HG03108 (cell line): ENCODE data around the gene CEP85L.

ENCODE experiments used
- ATAC-seq: cut with Tn5 transposase; IDR thresholded peaks from one replicate; pipeline ENCODE4 v1.9.1; 2021; ENCODE audit warnings: moderate library complexity; ENCODE audit not compliant: unreplicated experiment

CEP85L gene

DNA sequence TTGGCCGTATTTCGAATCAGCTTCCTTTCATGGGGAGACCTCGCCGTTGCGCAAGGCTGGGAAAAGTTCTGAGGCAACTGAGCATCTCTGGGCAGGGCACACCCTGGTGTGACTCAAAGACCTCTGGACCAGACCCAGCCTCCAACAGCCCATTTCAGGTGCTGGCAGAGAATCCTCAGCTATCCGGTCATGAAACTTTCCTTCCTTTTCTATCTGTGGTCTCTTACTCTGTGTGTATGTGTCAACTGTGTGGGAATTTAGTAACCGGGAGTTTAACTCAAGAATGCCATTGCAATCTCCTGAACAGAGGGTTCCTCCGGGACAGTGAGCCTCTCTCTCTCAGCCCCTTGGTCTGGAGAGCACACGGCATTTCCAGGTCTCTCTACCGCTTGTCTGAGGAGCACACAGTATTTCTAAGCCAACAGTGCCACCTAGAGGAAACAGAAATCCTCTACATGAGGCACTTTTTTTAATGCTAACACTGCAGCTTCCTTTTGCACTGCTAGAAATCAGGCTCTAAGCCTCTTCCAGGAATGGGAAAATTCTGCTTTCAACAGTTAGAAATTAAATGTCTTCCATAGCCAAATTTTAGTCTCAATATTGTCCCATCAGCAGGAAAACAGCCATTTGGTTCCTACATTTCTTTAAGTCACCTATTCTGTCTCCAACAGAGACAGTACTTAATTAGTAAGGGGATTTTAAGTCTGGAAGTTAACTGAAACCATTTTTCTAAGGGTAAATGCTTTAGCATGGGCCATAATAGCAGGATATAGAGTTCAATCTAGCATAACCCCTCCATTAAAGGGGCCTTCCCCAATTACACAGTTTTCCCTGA lies 70.6 kb downstream of the CEP85L start:
- no peak for ATAC-seq

DNA sequence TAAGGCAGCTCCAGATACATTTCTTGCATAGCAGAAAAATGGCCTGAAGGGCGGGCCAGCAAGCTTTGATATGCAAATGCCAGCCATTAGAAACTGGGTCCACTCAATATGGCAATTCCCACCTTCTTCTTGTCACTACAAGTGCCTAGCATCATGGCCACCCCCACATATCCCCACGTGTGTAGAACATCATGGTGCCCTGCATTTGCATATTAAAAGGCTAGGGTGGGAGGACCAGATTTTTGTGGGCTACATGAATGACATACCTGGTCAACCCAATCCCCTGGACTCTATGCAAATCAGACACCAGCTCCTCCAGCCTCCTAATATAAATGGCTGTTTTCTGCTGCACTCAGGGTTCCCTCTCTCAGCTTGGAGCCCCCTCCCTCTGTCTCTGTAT lies 71.6 kb downstream of the CEP85L start:
- no peak for ATAC-seq

DNA sequence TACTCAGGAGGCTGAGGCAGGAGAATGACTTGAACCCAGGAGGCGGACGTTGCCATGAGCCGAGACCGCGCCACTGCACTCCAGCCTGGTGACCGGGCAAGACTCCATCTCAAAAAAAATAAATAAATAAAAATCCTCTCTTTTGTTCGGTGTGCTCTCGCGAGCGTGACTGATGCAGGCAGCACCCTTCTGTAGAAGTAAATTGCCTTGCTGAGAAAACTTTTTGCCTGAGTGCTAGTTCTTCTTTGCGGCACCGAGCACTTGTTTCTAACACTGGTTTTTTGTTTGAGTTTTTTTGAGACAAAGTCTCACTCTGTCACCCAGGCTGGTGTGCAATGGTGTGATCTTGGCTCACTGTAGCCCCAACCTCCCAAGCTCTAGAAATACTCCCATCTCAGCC lies 72.8 kb downstream of the CEP85L start:
- no peak for ATAC-seq

DNA sequence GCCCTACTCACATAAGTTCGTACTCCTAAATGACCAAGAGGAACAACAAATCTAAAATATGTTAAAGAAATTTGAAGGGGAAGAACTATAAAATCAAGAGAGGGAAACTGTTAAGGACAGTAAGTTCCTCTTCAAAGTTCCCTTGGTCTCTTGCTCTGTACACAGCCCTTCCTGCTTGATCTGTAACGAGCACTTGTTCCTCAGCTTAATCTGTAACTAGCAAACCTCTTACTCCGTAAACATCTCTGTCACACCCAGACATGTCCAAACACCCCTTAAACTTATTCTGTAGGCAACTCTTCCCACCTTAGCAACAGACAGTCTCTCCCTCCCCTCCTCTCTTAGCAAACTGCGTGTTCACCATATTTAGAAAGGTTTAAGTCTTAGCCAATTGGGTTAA lies 73.4 kb downstream of the CEP85L start:
- no peak for ATAC-seq

DNA sequence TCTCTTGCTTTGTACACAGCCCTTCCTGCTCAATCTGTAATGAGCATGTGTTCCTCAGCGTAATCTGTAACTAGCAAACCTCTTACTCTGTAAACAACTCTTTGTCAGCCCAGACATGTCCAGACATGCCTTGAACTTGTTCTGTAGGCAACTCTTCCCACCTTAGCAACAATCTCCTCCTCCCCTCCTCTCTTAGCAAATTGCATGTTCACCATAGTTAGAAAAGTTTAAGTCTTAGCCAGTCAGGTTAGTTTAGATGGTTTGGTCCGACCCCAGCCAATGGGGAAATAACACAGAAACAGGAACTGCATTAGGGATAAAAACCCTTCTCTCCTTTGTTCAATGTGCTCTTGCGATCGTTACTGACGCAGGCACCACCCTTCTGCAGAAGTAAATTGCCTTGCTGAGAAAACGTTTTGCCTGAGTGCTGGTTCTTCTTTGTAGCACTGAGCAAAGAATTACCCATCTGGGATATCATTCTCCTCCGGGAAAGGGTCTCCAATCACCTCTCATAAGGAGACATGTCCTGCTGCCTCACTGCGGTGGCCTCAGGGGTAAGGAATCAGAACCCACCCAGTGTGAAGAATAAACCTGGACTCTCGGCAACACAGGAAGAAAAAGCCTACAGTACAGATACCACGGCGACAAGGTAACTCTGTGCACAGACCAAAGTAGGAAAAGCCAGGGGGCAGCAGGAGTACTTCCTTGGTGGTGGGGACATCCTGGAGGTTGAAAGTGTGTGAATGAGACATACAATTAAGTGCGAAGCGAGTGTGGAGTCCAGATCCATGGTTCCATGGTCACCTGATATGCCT lies 77.1 kb downstream of the CEP85L start:
- ATAC-seq: no peak

DNA sequence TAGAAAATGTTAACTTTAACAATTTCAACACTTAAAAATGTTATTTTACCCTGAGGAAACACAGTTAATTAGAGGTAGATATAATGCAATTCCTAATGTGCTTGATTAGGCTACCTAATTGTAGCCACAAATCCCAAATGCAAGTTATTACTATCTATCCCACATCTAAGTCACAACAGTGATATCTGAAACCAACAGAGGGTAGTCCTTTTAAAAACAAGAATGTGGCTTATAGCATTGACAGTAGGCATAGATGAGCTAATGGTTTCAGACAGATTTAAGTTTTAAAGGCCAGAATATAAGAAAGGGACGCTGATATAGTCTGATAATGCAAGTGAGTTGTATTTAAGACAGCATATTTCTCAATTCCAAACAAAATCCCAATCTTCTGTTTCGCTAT lies 80.3 kb downstream of the CEP85L start:
- ATAC-seq: no peak

DNA sequence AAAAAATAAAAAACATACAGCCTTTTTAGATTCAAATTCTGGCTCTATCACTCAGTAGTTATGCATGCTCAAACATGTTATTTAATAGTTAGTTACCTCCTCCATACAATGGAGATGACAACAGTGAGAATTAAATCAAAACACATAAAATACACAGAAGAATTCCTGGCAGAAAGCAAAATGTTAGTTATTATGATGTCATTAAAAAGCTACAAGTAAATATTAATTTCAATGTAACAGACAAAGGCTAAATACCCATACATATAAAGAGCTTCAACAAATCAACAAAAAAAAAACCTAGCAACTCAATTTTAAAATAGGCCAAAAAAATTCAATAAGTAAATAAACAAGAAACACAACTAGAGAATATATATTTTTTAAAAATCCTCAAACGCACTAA lies 81.9 kb downstream of the CEP85L start:
- ATAC-seq: no peak

DNA sequence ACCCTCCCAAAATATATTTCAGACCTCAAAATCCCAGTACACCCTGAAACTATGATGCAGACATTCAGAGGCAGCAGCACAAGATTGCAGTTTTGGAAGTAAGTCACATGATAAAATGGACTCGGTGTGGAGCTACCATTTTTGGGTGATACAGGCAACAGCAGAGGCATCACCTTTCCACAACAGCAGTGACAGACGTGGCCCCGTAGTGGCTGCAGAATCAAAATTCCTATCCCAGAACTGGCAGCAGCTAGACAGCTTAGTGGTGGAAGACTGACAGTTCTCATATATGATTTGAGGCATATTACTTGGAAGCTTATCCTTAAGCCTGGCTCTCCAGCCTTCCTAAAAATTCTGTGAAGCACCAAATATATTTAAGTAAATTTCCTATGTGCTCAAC lies 83.4 kb downstream of the CEP85L start:
- ATAC-seq: no peak

DNA sequence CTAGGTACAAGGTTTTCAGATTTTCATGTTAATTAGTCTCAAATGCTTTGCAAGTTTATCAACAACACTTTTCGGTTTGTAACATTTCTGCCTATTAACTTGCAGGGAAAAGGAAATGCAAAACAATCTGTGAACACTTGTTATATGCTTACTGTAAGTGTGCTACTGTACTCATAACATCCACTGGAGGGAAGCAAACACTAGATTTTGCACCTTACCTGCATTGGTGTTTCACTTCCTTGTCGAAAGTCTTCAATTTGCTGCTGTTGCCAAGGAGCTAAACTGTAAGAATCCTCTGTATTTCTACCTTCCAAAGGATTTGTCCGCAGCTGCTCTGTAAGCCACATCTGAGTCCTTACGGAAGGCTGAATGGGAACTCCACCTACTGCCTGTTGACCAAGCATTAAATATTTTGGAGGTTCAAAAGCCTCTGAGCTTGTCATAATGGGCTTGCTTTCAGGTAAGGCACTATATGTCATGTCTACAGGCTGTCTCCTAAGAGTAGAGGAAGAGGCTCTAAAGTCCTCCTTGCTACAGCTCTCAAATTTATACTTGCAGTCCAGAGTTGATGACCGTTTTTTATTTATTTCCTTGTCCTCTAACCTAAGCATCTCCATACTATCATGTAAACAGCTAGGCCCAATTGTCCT lies 86.0 kb downstream of the CEP85L start:
- peak; percentile 98 for ATAC-seq

DNA sequence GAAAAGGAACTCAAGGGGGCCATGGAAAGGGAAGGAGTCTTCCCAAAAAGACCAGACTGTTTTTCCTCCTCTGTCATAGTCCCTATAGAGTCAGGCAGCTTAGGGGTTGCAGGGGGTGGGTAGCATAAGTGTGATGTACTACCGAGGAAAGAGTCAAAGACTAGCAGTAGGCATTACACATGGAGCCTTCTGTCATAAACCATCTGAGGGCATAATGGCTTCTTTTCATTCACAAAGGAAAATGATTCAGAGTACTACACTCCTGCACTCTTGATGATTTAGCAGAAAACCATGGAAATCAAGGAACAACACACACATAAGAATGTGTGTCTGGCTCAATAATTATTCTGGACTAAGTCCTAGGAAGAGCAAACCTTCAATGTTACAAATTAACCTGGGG lies 88.4 kb downstream of the CEP85L start:
- no peak for ATAC-seq

DNA sequence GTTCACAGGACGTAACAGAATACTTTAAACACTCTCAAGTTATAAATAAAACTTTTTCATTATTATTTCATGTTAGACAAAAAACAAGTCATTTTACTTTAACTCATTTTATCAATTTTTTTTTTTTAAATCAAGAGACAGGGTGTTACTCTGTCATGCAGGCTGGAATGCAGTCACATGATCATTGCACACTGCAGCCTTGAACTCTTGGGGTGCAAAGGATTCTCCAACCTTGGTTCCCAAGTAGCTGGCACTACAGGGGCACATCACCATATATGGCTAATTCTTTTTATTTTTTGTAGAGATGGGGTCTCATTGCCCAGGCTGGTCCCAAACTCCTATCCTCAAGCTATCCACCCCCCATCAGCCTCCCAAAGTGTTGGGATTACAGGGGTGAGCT lies 89.1 kb downstream of the CEP85L start:
- no peak for ATAC-seq

DNA sequence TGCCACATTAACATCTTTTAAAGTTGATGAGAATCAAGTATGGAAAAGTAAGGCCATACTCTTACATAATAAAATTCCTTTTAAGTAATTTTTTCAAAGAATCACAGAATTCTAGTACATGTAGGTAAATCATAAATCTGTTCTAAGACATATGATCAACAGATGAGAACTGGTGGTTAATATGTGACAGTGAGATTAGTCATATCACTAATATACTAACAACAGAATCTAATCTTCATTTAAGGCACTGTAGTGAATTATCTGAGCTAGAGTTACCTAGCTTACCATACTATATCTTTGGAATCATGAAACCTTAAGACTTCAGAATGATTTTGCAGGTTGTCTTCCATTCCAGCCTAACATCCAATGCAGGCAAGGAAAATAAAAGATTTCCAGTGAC lies 91.7 kb downstream of the CEP85L start:
- ATAC-seq: peak; percentile 69

DNA sequence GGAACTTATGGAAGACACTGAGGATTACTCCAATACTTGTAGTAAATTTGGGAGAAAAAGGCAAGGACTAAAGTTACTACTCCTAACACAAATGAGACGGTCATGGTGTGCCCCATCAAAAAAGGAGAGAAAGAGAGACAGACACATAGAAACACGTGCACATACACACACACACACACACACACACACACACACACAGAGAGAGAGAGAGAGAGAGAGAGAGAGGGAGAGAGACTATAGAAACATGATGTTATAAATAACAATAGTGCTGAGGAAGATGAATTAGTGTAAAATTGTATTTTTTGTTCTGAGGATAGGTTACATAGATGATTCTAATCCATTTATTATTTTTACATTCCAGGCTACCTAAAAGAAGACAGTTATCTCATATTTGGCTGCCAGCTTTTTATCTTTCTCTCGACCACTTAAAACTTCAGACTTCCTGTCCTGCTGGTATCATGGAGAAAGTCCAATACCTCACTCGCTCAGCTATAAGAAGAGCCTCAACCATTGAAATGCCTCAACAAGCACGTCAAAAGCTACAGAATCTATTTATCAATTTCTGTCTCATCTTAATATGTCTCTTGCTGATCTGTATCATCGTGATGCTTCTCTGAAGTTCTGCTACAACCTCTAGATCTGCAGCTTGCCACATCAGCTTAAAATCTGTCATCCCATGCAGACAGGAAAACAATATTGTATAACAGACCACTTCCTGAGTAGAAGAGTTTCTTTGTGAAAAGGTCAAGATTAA lies 92.8 kb downstream of the CEP85L start:
- peak; percentile 68 for ATAC-seq

DNA sequence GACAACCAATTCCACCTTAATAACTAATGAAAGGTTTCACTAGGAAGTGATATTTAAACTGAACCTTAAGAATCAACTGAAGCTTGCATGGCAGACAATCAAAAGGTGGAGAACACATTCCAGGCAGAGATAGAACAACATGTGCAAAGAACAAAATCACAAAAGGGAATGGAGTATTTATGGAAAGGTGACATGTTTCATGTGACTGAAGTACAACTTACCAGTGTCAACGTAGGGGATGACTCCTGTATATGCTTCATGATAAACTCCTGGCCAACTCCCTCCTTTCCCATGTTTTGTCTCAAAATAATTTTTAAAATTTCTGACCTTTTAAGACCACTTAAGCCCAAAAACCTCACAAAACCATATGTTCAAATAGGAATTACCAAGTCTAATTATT lies 96.7 kb downstream of the CEP85L start:
- no peak for ATAC-seq

DNA sequence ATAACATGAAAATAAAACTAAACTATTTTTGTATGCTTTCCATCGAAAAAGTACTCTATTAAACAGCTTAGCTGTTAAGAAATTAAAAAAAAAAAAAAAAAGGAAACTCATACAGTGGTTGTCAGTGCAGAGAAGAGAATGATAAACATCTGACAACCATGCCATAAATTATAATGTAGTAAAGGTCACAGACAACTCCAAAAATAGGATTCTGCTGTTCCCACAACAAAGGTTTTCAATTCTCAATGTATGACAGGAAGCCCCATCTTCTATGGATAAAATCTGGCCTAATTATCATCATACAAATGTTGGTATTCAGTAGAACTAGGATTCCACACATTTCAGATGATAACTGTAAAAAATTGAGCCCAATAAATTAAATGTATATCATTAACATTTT lies 98.3 kb downstream of the CEP85L start:
- no peak for ATAC-seq

DNA sequence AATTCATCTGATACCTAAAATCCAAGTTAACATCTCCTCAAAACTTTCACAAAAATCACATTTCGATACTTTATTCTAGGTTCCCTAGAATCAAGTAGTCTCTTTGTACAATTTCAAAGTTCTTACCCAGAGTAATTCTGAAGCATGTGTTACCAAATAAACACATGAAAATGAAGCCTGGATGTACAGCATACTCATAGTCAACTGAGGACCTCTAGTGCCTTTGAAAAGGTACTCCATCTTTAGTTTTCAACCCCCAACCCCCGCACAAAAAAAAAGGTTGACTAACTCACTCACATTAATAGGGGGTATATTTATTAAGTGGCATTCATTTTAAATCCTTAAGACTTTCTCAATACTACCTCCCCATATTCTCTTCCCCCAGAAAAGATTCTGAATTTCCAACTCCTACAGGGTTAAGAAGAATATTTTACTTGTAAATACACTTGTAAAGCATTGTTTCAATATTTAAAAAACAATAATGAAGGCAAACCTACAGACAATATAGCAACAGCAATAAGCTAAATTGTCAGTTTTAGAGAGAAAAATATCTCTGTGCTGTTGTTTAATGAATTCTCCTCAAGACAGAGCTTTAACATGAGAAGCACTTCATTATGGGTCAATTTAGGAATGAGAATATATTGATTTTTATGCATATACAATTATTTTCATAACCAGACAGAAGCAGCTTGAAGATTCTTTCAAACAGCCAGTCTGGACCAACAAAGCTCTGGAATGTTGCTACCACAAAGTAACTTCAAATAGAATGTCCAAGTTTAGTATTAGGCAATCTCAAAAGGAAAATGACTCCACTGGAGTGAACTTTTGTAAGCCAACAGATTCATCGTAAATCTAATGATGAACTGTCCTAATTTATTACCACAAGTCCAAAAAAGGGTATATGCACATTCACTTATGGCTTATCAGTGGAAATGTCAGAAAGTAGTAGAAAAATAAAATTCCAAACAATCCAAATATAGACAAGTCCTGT lies 100.0 kb downstream of the CEP85L start:
- peak; percentile 76 for ATAC-seq

DNA sequence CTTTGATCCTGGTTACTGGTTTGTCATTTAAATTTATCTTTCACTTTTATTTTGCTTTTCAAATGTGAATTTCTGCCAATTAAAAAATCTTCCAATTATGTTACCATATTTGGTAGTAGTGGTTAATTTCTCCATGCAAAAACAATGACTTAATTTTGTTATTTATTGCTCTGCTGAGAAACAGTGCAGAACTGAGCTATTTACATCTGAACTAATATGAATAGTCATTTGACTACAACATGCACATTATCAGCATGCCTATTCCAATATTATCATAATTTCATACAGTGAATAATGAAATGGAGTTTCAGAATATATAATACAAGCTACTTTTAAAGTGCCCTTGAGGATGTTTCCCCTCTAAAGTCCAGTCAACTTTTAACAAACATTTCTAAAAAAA lies 102.8 kb downstream of the CEP85L start:
- no peak for ATAC-seq

DNA sequence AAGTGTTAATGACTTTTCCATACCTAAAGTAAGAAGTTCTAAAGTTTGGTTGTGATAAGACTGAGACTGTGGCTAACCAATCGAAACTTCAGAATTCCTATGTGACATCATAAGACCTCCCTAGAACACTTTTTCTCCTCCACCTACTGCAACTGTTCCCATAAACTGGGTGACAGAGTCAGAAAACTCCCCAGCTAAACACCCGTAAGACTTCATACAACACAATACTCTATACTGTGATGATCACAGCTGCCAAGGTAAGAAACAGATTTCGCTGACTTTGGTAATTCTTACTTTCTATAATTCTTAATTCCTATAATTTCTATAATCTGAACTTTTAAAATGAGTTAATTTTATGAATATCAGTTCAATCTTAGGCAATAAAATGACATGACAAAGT lies 103.3 kb downstream of the CEP85L start, which contains the start of gene PLN:
TSS of gene PLN (plus strand) at position 161 of the 400 bp plus-strand sequence. CDS start 10,626 bp downstream, outside the sequence.
- ATAC-seq: no peak

DNA sequence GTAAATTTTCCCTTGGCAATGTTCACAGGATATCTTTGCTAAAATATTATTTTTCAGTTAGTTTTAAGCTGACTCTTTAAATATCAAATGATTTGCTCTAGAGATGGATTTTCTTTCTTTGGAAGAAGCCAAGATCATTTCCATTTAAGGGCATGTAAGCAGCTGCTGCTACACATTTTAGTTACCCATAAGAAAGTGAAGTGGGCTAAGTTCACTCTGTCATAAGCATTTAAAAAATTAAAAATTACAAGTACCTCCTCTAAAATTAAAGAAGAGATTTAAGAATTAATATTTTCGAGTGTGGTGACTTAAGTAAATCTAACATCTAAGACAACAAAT lies 104.5 kb downstream of the CEP85L start:
- ATAC-seq: no peak
